Measurements from ENCODE around the gene SLC48A1.

The SLC48A1 gene

DNA sequence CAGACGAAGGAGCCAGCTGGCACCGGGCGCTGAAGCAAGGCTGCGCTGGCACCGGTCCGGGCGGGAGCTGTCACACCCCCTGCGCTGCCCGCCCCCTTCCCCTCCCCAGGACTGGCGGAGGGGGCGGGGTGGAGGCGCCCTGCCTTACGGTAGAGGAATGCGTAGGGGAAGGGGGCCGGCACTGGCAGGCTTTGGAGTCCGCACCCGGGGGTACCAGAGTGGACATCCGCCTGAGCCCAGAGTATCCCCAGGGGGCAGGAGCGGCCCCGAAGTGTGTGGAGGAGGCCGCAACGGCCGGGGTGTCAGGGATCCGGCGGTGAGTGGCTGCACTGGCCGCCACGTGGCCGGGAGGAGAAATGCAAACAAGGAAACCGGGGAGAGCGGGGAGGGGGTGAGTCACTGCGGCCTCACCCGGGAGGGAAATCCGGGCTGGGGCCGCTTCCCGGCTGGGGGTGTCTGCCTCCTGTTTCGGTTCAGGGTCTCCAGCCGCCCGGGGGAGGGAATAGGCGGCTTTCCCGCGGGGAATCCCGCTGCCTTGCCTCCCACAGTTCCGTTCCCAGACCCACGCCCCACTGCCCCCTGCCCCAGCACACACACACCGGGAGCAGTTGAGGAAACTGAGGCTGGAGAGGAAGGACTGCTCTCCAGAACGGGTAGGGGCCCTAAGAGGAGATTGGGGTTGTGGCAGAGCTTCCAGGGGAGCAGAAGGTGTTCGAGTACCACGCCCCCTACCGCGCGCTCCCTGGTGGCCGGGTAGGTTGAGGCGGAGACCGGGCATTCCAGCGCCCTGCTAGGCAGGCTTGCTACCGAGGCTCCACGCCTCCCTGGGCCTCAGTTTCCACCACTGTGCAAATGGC, 14.0 kb upstream of the SLC48A1 start, which contains the start of gene RAPGEF3:
TSS of gene RAPGEF3 (minus strand) at position 47 of the 857 bp plus-strand sequence. CDS start 324 bp downstream, outside the sequence.
- peak; percentile 48 to 68 for DNase-seq

DNA sequence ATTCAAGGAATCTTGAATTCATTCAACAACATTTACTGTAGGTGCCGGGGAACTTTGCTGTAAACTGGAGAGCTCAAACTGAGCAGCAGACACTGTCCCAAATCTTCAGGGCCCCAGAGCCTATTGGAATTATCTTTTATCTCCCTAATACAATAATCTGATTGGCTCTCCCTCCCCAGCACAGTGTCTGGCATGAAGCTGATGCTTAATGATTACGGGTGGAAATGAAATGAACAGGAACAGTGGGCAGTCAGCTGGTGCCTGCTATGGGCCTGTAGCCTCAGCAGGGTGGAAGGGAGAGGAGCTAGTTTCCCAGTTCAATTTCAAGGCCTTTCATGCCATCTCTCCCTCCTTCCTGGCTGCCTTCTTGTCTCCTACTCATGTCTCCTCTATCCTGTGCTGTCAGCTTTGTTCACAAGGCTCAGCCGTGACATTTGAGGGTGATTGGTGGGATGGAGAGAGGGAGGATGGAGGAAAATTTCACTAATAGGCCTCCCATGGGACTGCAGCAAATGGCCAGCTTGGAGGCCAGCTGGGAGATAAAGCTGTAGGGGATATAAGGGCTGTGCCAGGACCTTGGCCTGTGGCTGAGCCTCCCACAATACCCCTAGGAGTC, 10.1 kb upstream of the SLC48A1 start:
- no peak for DNase-seq

DNA sequence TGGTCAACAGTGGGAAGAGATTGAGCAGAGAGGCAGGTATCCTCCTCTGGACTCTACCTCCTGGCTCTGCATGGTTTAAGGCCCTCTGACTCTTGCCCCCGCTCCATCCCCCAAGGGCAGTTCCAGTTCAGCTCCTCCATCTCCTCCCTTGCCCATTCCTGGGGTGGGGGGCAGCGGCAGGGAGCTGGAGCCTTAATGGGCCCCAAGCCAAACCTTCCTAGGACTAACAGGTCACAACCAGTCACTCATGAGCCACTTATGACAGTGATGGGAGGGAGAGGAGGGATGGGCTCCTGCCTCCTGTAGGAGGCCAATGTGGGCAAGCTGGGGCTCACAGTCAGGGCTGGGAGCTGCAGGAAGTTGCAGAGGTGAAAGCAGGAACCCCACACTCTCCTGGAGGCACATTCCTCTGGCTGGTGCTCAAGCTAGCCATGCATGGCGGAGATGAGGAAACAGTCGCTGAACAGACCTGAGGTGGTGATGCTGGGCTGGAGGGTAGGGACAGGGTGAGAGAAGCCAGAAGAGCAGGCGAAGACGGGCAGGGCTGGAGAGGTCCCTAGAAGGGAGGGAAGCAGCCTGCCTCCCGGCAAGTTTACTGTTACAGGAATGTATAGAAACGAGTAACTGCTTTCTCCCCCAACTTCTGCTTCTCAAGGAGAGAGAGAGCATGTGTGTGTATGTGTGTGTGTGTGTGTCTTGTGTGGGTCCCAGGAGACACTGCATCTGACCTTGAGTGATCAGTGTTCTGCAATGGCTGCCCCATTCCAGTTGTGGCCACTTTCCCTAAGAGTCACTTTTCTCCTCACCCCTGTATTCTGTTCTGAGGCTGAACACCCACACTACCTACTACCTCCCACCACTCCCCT, 9.3 kb upstream of the SLC48A1 start:
- no peak for DNase-seq

DNA sequence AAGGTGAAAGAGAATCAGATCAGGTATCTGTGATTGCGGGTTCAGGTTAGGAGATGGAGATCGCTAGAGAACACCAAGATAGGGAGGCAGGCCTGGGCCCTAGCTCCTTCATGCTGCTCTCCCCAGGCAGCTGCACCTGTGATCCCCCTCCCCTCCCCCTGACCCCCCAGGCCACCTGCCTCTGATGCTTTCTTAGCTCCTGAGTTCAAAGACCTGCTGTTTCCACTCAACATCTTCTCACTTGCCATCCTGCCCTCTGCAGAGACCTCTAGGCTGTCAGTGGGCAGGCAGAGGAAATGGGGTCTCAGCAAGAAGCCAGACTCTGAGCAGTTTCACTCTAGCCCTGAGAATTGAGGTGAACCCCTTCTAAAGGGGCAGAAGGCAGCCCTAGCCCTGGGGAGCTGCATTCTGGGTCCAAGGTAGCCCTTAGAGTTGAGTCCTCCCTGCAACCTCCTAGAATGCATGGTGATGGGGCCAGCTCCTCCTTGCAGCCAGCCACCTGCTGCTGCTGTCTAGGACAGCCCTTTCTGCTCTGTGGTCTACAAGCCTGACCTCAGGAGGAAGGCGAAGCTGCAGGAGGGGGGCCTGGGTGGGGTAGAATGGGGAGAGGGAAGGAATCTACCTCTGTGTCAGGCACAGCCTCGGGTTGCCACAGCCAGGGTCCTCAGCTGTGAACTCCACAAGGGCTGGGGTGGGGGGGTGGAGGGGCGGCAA, 6.4 kb upstream of the SLC48A1 start:
- no peak for DNase-seq

DNA sequence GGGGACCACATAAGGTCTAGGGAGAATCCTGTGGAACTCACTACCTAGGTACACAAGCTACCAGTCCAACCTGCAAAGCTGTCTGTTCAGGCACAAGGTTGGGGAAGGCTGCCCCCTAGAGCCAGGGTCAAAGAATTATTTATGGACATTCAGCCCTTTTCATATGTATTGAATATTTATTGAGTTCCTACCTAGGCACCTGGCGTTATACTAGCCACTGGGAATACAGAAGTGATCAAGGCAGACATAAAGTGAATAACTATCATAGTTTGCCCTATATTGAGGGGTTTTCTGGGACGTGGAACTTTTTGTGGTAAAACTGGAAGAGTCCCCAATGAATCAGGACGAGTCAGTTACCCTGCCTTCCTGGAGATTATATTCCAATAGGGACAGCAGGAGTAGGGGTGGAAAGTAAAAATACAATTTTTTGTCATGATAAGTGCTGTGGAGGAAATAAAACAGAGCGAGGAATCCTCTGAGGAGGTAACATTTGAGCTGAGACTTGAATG, 5.8 kb upstream of the SLC48A1 start:
- DNase-seq: peak; percentile 52 to 62

DNA sequence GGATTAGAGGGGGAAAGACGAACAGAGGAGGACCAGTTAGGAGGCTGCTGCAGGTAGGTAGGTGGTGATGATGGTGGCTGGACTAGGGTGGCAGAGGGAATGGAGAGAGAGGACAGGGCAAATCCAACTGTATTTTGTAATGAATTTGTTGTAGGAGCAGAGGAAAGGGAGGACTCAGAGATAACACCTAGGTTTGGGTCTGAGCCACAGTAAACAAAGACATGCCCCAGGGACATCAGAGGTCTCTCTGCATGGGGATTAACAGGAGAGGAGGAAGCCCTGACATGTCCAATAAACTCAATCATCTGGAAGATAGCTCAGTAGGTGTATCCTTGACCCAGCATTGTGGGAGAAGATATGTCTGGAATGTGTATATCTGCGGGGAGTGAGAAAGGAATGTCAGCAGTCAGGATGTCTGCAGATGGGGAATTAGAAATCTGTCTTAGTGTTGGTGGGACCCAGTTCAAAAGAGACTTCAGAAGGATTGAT, 4.7 kb upstream of the SLC48A1 start:
- DNase-seq: no peak

DNA sequence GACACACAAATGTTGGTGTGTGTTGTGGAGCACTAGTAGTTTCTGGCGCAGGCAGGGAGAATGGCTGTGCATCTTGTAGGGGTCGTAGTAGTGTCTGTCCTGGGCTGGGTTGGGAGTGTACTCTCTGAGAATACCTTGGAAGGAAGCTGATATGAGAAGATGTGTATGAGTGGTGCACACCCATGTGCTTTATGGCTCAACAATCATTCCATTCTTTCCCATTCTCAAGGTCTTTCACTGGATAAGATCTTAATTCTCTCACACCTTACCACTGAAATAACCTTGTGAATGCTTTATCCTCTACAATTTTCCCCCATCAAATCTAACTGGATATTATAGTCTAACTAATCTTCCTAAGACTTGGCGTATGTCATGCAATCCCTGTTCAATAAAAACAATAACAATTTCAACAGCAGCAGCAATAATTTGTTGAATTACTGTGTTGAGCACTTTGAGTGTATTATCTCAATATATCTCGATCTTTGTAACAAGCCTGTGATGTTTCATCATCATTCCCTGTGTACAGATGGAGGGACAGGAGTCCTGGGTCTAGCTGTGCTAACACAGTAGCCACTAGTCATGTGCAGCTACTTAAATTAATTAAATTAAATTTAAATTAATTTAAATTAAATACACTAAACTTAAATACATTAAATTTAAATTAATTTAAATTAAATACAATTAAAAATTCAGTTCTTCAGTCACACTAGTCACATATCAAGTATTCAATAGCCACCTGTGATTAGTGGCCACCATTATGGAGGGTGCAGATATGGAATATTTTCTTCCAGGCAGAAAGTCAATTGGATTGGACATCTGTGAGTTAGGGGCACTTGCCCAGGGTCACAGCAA, 3.6 kb upstream of the SLC48A1 start:
- DNase-seq: no peak

DNA sequence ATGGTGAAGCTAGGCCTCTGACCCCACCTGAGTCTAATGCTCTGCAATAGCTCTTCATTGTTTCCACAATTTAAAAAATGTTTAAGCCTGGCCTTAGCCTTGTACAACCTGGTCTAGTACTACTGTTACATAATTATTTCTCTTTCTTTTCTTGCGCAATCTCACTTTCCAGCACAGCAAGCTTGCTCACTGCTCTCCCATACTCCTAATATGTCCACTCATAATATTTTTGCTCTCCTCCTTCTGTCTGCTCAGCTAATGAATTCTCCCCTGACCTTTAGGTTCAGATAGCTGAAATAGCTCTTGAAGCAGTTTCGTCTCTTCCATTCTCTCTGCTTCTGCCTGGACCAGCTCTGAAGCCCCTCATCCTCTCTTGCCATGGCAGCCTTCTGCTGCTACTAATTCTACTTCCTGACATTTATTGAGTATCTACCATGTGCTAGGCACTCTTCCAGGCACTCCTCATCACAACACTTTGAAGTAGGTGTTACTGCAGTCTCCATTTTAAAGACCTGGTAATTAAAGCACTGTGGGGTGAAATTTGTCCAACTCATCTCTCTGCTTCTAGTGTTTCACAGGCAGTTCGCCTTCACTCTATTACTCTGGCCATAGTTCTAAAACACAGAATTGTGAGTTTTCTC, 2.8 kb upstream of the SLC48A1 start:
- DNase-seq: no peak

DNA sequence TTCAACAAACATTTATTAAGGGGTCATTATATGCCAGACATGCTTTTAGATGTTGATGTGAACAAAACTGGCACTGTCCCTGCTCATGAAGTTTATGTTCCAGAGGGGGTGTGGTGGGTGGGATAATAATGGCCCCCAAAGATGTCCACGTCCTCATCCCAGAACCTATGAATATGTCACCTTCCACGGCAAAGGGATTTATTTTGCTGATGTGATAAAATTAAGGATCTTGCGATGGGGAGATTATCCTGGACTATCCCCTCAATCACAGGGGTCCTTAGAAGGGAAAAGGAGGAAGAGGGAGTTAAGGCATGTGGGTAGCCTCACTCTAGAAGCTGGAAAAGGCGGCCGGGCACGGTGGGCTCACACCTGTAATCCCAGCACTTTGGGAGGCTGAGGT, 1.7 kb upstream of the SLC48A1 start:
- DNase-seq: no peak

DNA sequence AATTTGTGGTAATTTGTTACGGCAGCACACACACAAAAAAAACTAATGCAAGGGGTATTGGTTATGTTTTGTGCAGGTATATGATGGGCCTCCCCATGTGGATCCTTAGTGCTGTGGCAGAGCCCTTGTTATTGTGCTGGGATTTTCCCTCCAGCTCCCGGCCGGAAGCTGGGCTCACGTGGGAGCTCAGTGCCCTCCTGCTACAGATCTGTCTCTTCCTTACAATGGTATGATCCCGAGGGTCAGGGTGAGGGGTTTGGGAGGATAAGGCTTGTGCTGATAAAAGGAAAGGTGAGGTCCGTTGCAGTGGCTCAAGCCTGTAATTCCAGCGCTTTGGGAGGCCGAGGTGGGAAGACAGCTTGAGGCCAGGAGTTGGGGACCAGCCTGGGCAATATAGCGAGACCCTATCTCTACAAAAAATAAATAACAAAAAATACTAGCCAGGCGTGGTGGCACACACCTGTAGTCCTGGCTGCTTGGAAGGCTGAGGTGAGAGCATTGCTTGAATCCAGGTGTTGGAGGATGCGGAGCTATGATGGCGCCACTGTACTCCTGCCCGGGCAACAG, 861 bp upstream of the SLC48A1 start:
- peak; percentile 17 to 34 for DNase-seq

DNA sequence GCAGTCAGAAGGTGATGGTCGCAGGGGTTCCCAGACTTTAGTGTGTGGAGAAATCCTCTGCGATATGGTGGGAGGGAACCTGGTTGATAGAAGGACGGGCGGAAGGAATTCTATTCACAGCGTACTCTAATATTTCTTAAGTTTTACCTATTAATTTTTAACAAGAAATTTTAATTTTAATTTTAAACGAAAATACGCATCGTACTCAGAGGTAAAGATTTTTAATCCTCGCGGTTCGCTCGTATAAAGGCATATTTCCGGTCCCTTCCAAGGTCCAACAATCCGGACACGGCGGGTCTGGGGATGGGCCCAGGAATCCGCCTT, 338 bp upstream of the SLC48A1 start:
- DNase-seq: no peak

DNA sequence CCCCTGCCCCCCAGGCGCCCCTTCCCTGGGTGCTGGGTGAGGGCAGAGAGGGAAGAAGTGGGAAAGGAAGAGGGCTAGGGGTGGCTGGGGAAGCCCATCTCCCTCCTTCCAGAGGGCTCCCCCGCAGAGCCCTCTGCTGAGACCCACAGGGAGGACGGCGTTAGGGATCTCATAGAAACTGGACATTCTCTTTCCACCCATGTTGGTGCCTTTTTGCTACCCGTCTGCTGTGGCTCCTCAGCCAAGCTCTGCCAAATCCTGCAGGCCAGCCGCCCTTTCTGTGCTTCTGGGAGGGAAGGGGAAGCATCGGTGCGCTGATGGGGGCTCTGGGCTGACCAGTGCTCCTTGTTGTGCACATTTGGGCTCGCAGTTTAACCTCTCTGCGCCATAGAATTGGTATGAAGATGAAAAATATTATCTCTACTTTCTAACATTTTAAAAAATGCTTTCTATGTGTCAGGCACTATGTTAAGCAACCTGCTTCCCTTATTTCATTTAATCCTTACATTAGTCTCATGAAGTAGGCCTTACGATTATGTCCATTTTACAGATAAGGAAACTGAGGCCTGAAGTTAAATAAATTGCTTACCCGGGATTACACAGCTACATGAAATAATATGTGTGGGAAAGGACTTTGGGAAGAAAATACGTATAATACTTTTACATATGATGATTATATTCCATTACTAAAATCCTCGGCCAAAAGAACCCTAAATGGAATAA, 981 bp downstream of the SLC48A1 start:
- no peak for DNase-seq

DNA sequence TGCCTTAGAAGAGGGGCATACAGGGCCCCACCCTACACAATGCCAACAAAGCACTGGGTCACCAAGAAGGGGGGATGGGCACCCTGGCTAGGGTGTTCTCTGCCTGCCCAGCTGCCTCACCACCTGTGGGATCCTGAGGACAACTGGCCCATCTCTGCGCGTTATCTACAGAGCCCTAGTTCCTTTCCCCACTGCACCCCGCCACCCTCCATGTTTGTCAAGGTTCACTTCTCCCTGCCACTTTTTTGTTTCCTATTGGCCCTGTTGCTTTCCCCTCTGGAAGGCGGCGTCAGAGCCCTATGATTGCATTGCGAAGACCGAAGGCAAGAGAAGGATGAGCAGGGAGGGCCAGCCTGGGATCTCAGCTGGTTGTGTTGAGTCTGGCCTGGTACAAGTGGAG, 1.6 kb downstream of the SLC48A1 start:
- no peak for DNase-seq

DNA sequence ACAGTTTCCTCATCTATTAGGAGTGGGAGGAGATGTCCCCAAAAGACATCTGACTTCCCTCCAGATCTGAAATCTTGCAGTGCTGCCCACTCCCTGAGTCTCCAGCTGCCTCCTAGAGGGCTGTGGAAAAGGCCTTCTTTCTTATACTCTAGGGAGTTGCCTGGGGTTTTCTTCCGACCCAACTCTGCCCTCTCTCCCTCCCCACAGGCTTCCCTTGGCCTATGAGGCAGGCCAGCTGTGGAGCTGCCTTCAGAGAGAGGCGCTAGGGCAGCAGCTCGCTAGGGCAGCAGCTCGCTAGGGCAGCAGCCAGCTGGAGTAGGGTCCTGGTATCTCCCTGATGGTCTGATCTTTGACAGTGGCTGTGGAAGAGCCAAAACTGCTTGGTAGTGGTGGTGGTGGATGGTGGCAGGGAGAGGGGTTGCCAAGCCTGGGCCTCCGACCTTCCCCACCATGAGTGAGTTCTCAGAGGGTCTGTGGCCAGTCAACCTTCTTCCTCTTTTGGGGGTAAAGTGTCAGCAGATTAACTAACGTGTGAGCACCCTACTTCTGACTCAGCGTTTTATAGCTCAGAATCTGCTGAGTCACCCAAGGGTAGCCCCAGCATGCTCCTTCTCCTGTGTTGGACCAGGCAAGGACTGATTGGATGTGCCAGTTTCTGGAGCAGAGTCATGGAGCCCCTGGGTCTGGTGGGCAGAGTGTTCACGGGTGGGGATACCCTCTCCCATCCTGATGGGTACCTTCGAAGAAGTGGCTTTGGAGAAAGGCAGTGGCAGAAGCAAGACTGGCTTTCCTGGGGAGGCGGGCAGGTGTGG, 2.3 kb downstream of the SLC48A1 start:
- DNase-seq: peak in 1 of 2 experiments; percentile 8

DNA sequence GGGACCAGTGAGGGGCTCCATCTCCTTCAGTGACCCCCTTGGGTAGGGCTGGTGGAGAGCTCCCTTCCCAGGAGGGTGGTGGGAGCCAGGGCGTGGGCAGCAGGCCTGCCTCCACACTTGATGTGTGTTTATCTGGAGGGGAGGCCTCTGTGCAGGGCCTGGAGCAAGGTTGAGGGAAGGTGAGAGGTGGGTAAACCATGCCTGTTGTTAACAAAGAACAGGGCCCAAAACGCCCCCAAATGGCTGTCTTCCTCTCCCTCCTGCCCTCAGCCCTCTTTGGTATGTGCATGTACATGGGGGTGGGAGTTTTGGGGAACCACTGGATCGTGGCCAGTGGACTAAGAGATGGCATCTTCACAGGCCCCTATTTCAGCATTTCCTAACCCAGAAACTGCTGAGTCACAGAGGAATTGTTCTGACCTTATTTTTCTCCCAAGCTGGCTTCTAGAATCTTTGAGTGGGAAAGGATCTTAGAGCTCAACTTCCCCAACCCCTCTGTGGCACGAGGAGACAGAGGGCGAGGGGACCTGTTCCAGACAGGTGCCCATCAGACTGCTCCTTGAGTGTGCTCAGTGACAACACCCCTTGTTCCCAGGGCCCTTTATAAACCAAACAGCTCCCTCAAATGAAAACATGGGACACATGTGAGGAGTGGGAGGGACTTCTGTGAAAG, 3.6 kb downstream of the SLC48A1 start:
- DNase-seq: no peak

DNA sequence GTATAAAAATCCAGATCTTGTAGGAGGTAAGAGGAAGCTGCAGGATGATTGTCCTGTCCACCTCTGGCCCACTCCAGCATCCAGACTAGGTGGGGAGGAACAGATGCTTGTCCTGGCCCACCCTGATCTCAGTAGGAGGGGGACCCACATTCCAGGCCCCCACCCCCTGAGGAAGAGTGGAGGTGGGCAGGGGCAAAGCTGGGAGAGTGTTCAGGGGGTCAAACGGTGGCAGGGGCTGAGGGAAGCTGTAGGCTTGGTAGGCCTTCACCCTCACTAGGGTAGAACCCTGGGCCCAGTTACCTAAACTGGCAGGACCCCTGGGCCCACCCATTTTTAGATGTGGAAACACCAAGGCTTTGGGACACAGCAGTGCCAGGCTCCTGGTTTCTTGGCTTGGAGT, 4.1 kb downstream of the SLC48A1 start:
- no peak for DNase-seq

DNA sequence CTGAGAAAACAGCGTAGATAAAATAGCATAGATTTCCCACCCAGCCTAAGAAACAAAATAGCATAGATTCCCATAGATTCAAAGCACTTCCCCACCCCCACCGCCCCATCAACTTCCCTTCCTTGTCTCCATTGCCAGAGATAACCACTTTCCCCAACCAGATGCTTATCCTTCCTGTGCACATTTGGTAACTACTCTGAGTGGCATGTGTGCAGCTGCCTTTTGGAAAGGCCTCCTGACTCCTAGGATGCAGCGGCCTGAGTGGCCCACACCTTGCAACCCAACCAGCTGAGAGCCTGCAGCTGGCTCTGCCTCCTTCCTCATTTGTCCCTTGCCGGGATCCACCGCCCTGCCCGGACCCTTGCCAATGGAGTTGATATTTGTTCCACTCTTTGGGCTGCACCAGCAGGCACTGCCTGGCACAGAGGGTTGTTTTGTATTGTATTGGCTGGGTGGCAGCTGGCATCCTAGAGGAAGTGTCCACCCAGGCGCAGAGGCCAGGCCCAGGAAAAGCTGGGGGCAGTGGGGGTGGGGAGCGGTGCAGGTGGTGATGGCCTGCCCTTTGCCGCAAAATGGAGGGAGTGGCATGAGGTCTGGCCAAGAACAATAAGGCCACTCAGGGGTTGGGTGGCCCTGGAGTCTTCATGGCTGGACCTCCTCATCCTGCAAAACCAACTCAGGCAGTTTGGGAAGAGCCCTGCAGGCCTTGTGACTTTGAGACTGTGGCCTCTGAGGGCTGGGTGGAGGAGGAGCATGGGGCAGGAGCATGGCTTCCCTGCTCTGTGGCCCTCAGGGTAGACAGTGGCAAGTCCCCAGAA, 4.9 kb downstream of the SLC48A1 start:
- peak; percentile 62 to 78 for DNase-seq

DNA sequence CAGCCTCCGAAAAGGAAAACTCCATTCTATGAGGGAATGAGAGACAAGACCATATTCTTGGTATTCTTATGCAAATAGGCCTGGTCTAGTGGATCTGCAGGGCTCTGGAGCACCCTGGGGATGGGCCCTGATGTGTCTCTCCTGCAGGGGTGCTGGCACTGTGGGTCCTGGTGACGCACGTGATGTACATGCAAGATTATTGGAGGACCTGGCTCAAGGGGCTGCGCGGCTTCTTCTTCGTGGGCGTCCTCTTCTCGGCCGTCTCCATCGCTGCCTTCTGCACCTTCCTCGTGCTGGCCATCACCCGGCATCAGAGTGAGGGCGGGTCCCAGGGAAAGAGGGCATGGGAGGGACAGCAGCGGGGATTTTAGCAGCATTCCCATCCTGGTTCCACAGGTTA, 5.8 kb downstream of the SLC48A1 start:
- DNase-seq: no peak

Measured in SHP77 (cell line).